Stimulated activated CD8-positive, alpha-beta memory T cell treated with anti-CD3 and anti-CD28 coated beads, Interleukin-15, amount 100 ng/mL, for 4 hours (primary cell): ENCODE results near the gene HDAC1.
A peak's percentile ranks its signal among the peaks of the same experiment; 100 is the strongest.
"Not testable (repeated sequence)": the region's sequence is repeated elsewhere in the genome, so short reads cannot be mapped to it uniquely, and the experiment has no call there.

Experiments used
- DNase-seq, 2 donors: peaks; one replicate each; pipeline ENCODE4 v3.0.0-alpha.2; 2020; ENCODE audit warnings: low read depth in 2 of 2

Gene HDAC1

GRCh38 chr1:32349211-32349708, 57.4 kb downstream of the HDAC1 start:
- no peak for DNase-seq

- DNase-seq: peak in 1 of 2 donors; percentile 55
Measured at GRCh38 chr1:32350785-32351398, 59.0 kb downstream of the HDAC1 start.

- DNase-seq: peak; percentile 75 to 81
Measured at GRCh38 chr1:32351399-32352238, 59.7 kb downstream of the HDAC1 start.

GRCh38 chr1:32352239-32352745, 60.4 kb downstream of the HDAC1 start:
- DNase-seq: no peak

- no peak for DNase-seq
Measured at GRCh38 chr1:32352831-32353383, 61.0 kb downstream of the HDAC1 start.

- DNase-seq: no peak
Measured at GRCh38 chr1:32353431-32353830, 61.5 kb downstream of the HDAC1 start.

- no peak for DNase-seq
Measured at GRCh38 chr1:32353886-32354570, 62.1 kb downstream of the HDAC1 start.

GRCh38 chr1:32355778-32356177, 63.9 kb downstream of the HDAC1 start:
- DNase-seq: not testable (repeated sequence)

- DNase-seq: no peak
Measured at GRCh38 chr1:32356478-32356877, 64.6 kb downstream of the HDAC1 start.

- DNase-seq: no peak
Measured at GRCh38 chr1:32357614-32358013, 65.7 kb downstream of the HDAC1 start.

GRCh38 chr1:32358435-32358834, 66.6 kb downstream of the HDAC1 start:
- DNase-seq: no peak

GRCh38 chr1:32361308-32361673, 69.4 kb downstream of the HDAC1 start:
- no peak for DNase-seq

GRCh38 chr1:32361674-32362473, 70.0 kb downstream of the HDAC1 start:
- no peak for DNase-seq

- DNase-seq: no peak
Measured at GRCh38 chr1:32362474-32363313, 70.8 kb downstream of the HDAC1 start, which contains the start of the genes FAM229A and TSSK3. Gene FAM229A (minus strand): TSS chr1:32362485. CDS start chr1:32362091, 394 bp downstream. Gene TSSK3 (plus strand): TSS chr1:32362539. CDS start chr1:32362702, 163 bp downstream.

GRCh38 chr1:32363713-32364112, 71.8 kb downstream of the HDAC1 start:
- no peak for DNase-seq

- DNase-seq: no peak
Measured at GRCh38 chr1:32364836-32365235, 73.0 kb downstream of the HDAC1 start.

GRCh38 chr1:32365445-32365844, 73.6 kb downstream of the HDAC1 start:
- no peak for DNase-seq

GRCh38 chr1:32367912-32368635, 76.2 kb downstream of the HDAC1 start:
- DNase-seq: no peak

GRCh38 chr1:32372149-32372756, 80.4 kb downstream of the HDAC1 start:
- DNase-seq: peak in 1 of 2 donors; percentile 27
